RWPE1 (cell line): Measurements from ENCODE around the gene SP2.

ENCODE experiments used
- CTCF ChIA-PET: fragments of 350-600 bp; sonication (Branson Sonifier 250); formaldehyde crosslinking; extraction: SDS; loops from one replicate; lab custom pipeline; 2021; lab: Yijun Ruan, JAX
- POLR2A ChIA-PET: fragments of 400-600 bp; formaldehyde crosslinking; extraction: SDS; loops from one replicate; lab custom pipeline; 2020; ENCODE audit warnings: antibody characterized with exemption; ENCODE audit not compliant: low non-redundant PET; lab: Yijun Ruan, JAX
- DNase-seq: peaks from one replicate; pipeline ENCODE4 v3.0.0; 2012; ENCODE audit warnings: low spot score
- H3K27ac ChIP-seq: fragments of 450-650 bp; 2 replicates; pipeline ENCODE4 v1.5.1; 2017
- CTCF ChIP-seq: fragments of 450-650 bp; conservative IDR thresholded peaks from 2 replicates; pipeline ENCODE4 v1.5.1; 2017; ENCODE audit warnings: low read depth, mild to moderate bottlenecking

Gene SP2

GRCh38 chr17:47856830-47857229, 39.2 kb upstream of the SP2 start:
- CTCF ChIA-PET = interaction anchor here (0.5 kb wide), 1 partner anchor 15 kb away, joined by 6 read pairs; the partner anchor contains the start of gene SCRN2
- DNase-seq = no peak
- POLR2A ChIA-PET = no interaction called here
- TF ChIP-seq CTCF = no peak
- H3K27ac ChIP-seq = no peak overlapping the region

GRCh38 chr17:47857551-47858455, 38.2 kb upstream of the SP2 start:
- TF ChIP-seq CTCF = no peak
- CTCF ChIA-PET = interaction anchor here (0.6 to 1.8 kb wide), 4 partner anchors 13 to 1745 kb away, joined by 3 to 6 read pairs (median 4); no protein-coding TSS in a partner anchor
- H3K27ac ChIP-seq = no peak overlapping the region
- no peak for DNase-seq
- POLR2A ChIA-PET = no interaction called here

- TF ChIP-seq CTCF = no peak
- POLR2A ChIA-PET = no interaction called here
- H3K27ac ChIP-seq = no peak overlapping the region
- no peak for DNase-seq
- CTCF ChIA-PET = interaction anchor here (1.0 kb wide), 1 partner anchor 19 kb away, joined by 3 read pairs; no protein-coding TSS in a partner anchor
Measured at GRCh38 chr17:47860386-47860785, 35.6 kb upstream of the SP2 start.

GRCh38 chr17:47862621-47863440, 33.2 kb upstream of the SP2 start:
- POLR2A ChIA-PET = interaction anchor here (0.5 kb wide), 1 partner anchor 53 kb away, joined by 3 read pairs; no protein-coding TSS in a partner anchor
- no peak for TF ChIP-seq CTCF
- peak overlapping the region; percentile 86 for H3K27ac ChIP-seq
- CTCF ChIA-PET = interaction anchor here (1.5 kb wide), 1 partner anchor 20 kb away, joined by 5 read pairs; no protein-coding TSS in a partner anchor
- peak; percentile 80 for DNase-seq

GRCh38 chr17:47864791-47865216, 31.2 kb upstream of the SP2 start:
- no peak for TF ChIP-seq CTCF
- peak overlapping the region; percentile 86 for H3K27ac ChIP-seq
- DNase-seq = peak; percentile 54
- ChIA-PET POLR2A (interaction anchor here (0.9 kb wide), 1 partner anchor 31 kb away, joined by 4 read pairs; no protein-coding TSS in a partner anchor), CTCF (interaction anchor here (0.6 to 1.4 kb wide), 4 partner anchors 15 to 1029 kb away, joined by 3 to 6 read pairs (median 4); no protein-coding TSS in a partner anchor)

- POLR2A ChIA-PET = no interaction called here
- peak overlapping the region; percentile 13; the same call in 1 of the 2 replicates for H3K27ac ChIP-seq
- CTCF ChIA-PET = no interaction called here
- no peak for TF ChIP-seq CTCF
- no peak for DNase-seq
Measured at GRCh38 chr17:47866941-47867340, 29.1 kb upstream of the SP2 start.
